Activated T-helper 1 cell treated with anti-CD3 and anti-CD28 coated beads, Interleukin-2, amount 50 U/mL, for 16 hours (primary cell): ENCODE measurements around the gene SCLY.

ENCODE experiments used
- DNase-seq, 2 donors: peaks; one replicate each; pipeline ENCODE4 v3.0.0-alpha.2; 2020; ENCODE audit warnings: low read depth in 1 of 2, low spot score in 1 of 2

The SCLY gene

GRCh38 chr2:238124488-238125126 lies 63.8 kb downstream of the SCLY start:
- no peak for DNase-seq

DNA sequence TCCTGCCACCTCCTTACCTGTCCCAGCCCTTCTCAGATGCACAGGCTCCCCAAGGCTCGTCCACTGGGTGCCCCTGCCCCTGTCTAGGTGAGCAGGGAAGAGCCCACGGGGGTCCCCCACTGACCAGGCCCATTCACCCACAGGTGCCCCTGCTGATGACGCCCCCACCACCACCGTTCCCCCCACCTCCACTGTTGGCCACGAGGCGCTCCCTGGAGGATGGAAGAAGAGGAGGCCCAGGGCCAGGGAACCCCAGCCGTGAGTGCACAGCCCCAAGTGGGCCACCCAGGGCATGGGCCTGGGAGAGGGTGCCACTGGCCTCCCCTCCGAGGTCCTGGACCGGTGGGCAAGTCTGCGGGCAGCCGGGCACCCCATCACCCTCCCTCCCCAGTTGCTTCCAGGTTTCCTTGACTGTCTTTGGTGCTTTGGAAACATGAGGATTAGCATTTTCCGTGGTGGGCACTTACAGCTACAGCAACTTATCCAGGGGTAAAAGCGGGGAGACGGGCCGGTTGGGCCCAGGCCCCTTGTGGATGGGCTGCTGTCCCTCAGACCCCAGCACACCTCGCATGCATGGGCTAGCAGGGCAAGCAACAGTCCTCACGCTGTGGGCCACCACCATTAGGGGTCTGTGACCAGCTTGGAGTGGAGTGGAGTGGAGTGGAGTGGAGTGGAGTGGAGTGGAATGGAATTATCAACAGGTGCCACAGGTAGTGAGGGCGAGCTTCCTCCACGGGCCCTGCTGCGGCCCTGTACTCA lies 64.5 kb downstream of the SCLY start:
- DNase-seq: no peak

GRCh38 chr2:238126338-238126737 lies 65.5 kb downstream of the SCLY start:
- DNase-seq: no peak

DNA sequence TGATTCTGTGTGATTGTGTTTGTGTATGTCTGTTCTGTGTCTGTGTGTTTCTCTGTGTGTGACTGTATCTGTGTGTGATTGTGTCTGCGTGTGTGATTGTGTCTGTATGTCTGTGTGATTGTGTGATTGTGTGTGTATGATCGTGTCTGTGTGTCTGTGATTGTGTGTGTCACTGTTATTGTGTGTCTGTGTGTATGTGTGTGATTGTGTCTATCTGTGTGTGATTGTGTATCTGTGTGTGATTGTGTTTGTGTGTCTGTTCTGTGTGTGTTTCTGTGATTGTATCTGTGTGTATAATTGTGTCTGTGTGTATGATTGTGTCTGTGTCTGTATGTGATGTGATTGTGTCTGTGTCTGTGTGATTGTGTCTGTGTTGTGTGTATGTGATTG lies 66.0 kb downstream of the SCLY start:
- DNase-seq: no peak

- DNase-seq: no peak
Observed at GRCh38 chr2:238127165-238128060, 66.6 kb downstream of the SCLY start.

DNA sequence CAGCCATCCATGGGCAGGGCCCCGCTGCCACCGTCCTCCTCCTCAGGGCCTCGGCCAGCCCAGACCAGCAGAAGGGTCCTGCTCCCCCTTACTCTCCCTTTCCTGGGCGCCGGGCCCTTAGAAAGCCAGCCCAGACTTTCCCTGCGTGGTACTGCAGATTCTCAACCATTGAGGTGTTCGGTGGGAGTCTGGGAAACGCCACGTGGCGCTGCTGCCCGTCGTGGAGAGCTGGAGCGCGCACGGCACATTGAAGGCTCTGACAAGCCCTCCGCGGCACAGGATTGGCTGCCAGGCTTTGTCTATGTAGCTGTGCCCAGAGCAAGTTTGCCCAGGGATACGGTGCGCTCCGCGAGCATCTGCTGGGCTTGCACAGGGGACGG lies 67.2 kb downstream of the SCLY start:
- no peak for DNase-seq

GRCh38 chr2:238128534-238129001 lies 67.8 kb downstream of the SCLY start:
- no peak for DNase-seq

DNA sequence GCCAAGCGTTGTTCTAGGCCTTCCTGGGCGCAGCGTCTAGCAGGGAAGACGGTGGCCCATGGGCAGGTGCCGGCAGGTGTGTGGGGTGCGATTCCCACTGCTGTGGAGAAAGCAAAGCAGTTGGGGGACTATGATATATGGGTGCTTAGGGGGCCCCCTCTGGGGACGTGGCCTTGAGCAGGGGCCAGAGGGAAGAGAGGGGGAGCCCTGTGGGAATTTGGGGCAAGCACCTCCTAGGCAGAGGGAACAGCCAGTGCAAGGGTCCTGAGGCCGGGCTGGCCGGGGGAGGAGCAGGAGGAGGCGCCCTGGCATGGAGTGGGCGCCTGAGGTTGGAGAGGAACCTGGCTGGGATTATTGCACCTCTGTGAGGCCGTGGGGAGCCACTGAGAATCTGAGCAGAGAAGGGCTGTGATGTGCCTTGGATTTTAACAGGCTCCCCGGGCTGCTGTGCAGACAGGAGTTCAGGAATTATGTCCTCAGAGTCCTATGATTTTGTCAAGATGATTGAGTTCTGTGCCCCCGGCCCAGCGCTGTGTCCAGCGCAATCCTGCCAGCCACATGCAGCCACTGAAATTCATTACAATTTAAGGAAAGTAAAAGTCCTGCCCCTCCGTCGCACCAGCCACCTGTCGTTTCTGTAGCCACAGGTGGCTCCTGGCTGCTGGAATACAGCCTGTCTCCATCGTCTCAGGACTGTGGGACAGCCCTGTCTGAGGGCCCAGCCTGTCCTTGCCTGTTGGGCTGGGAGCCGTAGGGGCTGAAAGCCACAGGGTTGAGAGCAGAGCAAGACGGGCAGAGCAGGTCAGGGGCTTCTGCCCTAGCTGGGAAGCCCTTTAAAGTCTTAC lies 68.6 kb downstream of the SCLY start:
- no peak for DNase-seq

GRCh38 chr2:238130111-238130695 lies 69.4 kb downstream of the SCLY start:
- no peak for DNase-seq

GRCh38 chr2:238130696-238131628 lies 70.2 kb downstream of the SCLY start:
- DNase-seq: no peak

DNA sequence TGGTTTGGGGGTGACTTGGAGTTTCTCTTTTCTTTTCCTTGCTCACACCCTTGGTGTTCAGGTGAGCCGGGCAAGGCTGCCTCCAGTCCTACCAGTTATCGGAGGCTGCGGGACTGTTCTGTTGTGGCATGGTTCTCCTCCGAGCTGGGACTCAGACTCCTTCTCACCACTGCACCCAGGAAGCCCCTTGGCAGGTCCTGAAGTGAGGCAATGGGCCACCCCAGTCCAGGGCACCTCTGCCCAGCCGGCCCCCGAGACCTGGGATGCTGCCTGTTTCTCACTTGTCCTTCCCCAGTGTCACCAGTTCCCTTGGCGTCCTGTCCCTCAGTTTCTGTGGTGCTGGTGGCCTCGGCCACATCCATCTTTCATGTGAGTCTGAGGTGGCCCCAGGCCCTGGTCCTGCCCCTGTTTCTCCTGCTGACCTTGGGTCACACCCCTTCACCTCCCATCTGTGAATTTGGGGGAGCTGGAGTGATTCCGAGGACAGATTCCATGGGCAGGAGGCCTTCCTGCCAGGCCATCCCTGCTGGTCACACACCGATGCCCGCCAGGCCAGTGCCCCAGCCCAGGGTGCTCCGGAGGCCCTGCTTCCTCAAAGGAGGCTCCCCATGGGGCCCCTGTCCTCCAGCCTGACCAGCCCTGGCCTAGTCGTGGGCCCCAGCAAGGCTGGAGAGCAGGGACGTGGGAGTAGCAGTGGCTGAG lies 71.1 kb downstream of the SCLY start:
- DNase-seq: no peak

DNA sequence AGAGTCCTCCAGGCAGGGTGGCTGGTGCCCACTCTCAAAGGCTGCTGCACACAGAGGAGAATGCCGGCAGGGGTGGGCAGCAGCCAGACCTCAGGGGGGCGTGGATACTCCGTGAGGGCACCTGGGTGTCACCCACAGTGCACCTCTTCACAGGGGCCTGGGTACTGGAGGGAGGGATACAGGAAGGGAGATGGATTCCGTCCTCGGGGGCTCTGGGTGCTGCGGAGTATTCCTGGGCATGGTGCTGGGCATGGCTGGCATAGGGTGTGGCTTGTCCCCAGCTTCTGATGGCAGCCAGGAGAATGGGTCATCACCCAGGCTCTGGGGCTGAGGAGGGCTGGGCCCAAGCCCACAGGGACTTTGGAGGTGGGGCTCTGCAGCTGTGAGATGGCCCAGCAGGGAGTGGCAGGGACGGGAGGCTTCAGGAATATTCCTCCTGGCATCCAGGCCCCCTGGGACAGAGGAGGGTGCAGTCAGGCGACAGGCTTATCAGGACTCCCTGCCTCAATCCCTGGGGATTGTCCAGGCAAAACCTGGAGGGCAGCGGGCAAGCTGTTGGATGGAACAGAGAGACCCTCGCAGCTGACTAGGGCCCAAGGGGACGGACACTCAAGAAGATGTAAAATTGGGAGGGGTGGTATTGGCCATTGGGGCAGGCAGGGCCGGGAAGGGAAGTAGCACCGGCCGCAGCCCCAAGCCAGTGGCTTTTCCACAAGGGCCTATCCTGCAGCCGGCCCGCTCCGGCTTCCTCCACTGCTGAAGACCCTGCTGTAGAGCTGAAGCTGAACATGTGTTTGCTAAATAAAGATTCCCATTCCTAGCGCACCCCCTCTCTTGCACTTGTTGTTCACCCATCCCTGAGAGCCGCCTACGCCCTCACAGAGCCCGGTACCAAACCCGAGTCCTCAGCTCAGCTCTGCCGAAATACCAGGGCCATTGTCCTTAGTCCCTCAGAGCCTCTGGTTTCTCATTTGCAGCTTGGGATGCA lies 72.0 kb downstream of the SCLY start:
- DNase-seq: no peak

GRCh38 chr2:238133499-238134392 lies 72.9 kb downstream of the SCLY start:
- DNase-seq: no peak

DNA sequence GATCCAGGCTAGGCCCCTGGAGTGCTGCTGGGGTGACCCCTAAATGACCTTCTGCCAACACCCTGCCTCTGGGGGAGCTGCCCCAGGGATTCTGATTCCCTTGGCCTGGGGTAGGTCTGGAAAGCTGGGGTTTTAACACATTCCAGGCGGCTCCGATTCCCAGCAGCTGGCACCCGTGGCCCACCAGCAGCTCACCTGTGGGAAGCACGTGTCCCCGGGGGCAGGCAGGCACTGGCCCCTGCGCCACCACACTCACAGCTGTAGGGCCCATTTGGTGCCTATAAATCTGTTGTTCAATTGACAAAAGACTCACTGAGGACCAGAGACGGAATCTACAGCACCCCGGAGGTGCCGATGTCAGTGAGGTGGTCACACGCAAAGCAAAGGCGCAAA lies 73.6 kb downstream of the SCLY start:
- DNase-seq: no peak

GRCh38 chr2:238135601-238136150 lies 74.9 kb downstream of the SCLY start:
- no peak for DNase-seq

DNA sequence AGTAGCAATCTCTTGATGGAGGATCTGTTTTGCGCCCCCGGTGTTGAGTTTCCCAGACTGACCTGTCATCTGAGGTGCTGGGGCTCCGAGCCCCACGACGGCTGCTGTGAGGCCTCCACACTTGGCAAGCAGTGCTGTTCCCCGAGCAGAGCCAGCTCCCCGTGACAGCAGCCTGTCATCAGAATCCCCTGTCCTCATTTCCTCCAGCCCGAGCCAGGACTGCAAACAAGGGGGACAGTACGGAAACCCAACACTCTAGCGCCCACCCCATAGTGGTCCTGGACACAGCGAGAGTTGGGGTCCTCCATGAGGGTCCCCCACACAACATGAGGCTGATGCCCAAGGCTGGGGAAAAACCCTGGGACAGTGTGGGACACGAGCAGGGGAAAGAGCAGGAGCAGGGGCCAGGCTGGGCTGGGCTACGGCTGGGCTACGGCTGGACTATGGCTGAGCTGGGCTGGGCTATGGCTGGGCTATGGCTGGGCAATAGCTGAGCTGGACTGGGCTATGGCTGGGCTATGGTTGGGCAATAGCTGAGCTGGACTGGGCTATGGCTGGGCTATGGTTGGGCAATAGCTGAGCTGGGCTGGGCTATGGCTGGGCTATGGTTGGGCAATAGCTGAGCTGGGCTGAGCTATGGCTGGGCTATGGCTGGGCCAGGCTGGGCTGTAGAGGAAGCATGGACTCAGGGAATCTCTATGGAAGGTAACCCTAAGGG lies 76.2 kb downstream of the SCLY start:
- DNase-seq: no peak
